Measurements from ENCODE around the gene DRC1.

- TF ChIP-seq, protein P1, sequence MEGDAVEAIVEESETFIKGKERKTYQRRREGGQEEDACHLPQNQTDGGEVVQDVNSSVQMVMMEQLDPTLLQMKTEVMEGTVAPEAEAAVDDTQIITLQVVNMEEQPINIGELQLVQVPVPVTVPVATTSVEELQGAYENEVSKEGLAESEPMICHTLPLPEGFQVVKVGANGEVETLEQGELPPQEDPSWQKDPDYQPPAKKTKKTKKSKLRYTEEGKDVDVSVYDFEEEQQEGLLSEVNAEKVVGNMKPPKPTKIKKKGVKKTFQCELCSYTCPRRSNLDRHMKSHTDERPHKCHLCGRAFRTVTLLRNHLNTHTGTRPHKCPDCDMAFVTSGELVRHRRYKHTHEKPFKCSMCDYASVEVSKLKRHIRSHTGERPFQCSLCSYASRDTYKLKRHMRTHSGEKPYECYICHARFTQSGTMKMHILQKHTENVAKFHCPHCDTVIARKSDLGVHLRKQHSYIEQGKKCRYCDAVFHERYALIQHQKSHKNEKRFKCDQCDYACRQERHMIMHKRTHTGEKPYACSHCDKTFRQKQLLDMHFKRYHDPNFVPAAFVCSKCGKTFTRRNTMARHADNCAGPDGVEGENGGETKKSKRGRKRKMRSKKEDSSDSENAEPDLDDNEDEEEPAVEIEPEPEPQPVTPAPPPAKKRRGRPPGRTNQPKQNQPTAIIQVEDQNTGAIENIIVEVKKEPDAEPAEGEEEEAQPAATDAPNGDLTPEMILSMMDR (IDR thresholded peaks at IDR 0.05): no peak
- TF ChIP-seq POLR2A (IDR thresholded peaks at IDR 0.05): no peak
These were observed 65.1 kb downstream of the DRC1 start for GRCh38 chr2:26466662-26467310.
